GM23248 (cell line): ENCODE data around the gene TRIM64. TPM values are rescaled to one million over a fixed set of nuclear protein-coding genes. Genes with fewer than 3 reads are reported as not detected.
"Not testable (repeated sequence)": the region's sequence is repeated elsewhere in the genome, so short reads cannot be mapped to it uniquely, and the experiment has no call there.

Experiments
- DNase-seq: peaks from one replicate; pipeline ENCODE4 v3.0.0-alpha.2; 2015
- H2AFZ ChIP-seq: fragments of 200-600 bp; sonication (generic); 2 replicates; pipeline ENCODE4 v1.6.1; 2016; ENCODE audit warnings: antibody characterized with exemption
- H3F3A ChIP-seq: fragments of 200-600 bp; sonication (generic); 2 replicates; pipeline ENCODE4 v1.6.1; 2016; ENCODE audit warnings: mild to moderate bottlenecking, antibody characterized with exemption, mixed run types; ENCODE audit not compliant: insufficient read depth
- H3K27ac ChIP-seq: fragments of 200-600 bp; sonication (generic); 2 replicates; pipeline ENCODE4 v1.5.1; 2016; ENCODE audit warnings: mild to moderate bottlenecking
- H3K27me3 ChIP-seq: fragments of 200-600 bp; sonication (generic); replicated peaks from 2 replicates; pipeline ENCODE4 v1.6.1; 2016; ENCODE audit warnings: mild to moderate bottlenecking; ENCODE audit not compliant: insufficient read depth
- H3K36me3 ChIP-seq: fragments of 200-600 bp; sonication (generic); 2 replicates; pipeline ENCODE4 v1.6.1; 2016; ENCODE audit warnings: low read depth, mild to moderate bottlenecking
- H3K4me1 ChIP-seq: fragments of 200-600 bp; sonication (generic); 2 replicates; pipeline ENCODE4 v1.6.1; 2016; ENCODE audit warnings: mild to moderate bottlenecking; ENCODE audit not compliant: insufficient read depth
- H3K4me2 ChIP-seq: fragments of 200-600 bp; sonication (generic); one replicate; pipeline ENCODE4 v1.6.1; 2016; ENCODE audit warnings: mild to moderate bottlenecking; ENCODE audit not compliant: unreplicated experiment
- H3K4me3 ChIP-seq: fragments of 200-600 bp; sonication (generic); 2 replicates; pipeline ENCODE4 v1.5.1; 2016; ENCODE audit warnings: mild to moderate bottlenecking
- H3K79me2 ChIP-seq: fragments of 200-600 bp; sonication (generic); 2 replicates; pipeline ENCODE4 v1.6.1; 2016; ENCODE audit warnings: mild to moderate bottlenecking; ENCODE audit not compliant: insufficient read depth
- H3K9ac ChIP-seq: fragments of 200-600 bp; sonication (generic); 2 replicates; pipeline ENCODE4 v1.6.1; 2016; ENCODE audit warnings: mild to moderate bottlenecking
- H3K9me2 ChIP-seq: fragments of 200-600 bp; sonication (generic); 2 replicates; pipeline ENCODE4 v1.6.1; 2016; ENCODE audit warnings: mixed run types, mild to moderate bottlenecking, moderate library complexity; ENCODE audit not compliant: insufficient read depth
- H3K9me3 ChIP-seq: fragments of 200-600 bp; sonication (generic); one replicate; pipeline ENCODE4 v1.6.1; 2017; ENCODE audit warnings: low read depth
- H4K20me1 ChIP-seq: fragments of 200-600 bp; sonication (generic); 2 replicates; pipeline ENCODE4 v1.6.0; 2016; ENCODE audit not compliant: insufficient read depth
- EZH2 ChIP-seq: fragments of 200-600 bp; sonication (generic); IDR thresholded peaks from 2 replicates; pipeline ENCODE4 v1.6.1; 2018; ENCODE audit warnings: antibody characterized with exemption, mild to moderate bottlenecking; ENCODE audit not compliant: insufficient read depth, poor library complexity, severe bottlenecking
- EZH2phosphoT487 ChIP-seq: fragments of 200-600 bp; sonication (generic); IDR thresholded peaks from 2 replicates; pipeline ENCODE4 v1.6.1; 2018; ENCODE audit warnings: antibody characterized with exemption, moderate library complexity, mild to moderate bottlenecking, low read depth; ENCODE audit not compliant: insufficient read depth
- WGBS, 2 experiments: methylation state at CpG; one replicate each; pipeline ENCODE4 v1.1.6; 2015 to 2017; ENCODE audit warnings: low lambda C conversion rate in 2 of 2, low coverage in 1 of 2; ENCODE audit errors: missing lambda C conversion rate in 2 of 2; 5-methylcytosine and 5-hydroxymethylcytosine counted together
- in situ Hi-C: fragments of 300-500 bp; cut with MboI; formaldehyde crosslinking; loops from 2 replicates; pipeline ENCODE4 v1.15.0; 2020
- polyA plus RNA-seq: library from polyadenylated mRNA; unstranded; fragments of >200 nt; fragmentation: Nextera tagmentation; extraction: Ambion mirVana; gene quantifications from 2 replicates; pipeline ENCODE4 v1.2.1, GENCODE V29; 2016
- small RNA-seq: library from RNA; depleted of rRNA; stranded (forward); fragments of <200 nt; gene quantifications from one replicate; pipeline ENCODE3, GENCODE V24; 2014; ENCODE audit warnings: low read depth, low replicate concordance
- total RNA-seq: library from RNA; depleted of rRNA; stranded (reverse); fragments of >200 nt; shearing (Covaris generic); gene quantifications from 2 replicates; pipeline ENCODE4 v1.2.3, GENCODE V29; 2014; rRNA removed

The TRIM64 gene, protein sequence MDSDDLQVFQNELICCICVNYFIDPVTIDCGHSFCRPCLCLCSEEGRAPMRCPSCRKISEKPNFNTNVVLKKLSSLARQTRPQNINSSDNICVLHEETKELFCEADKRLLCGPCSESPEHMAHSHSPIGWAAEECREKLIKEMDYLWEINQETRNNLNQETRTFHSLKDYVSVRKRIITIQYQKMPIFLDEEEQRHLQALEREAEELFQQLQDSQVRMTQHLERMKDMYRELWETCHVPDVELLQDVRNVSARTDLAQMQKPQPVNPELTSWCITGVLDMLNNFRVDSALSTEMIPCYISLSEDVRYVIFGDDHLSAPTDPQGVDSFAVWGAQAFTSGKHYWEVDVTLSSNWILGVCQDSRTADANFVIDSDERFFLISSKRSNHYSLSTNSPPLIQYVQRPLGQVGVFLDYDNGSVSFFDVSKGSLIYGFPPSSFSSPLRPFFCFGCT
- total RNA-seq (not detected in 2 replicates), polyA plus RNA-seq (not detected in 2 replicates)

DNA sequence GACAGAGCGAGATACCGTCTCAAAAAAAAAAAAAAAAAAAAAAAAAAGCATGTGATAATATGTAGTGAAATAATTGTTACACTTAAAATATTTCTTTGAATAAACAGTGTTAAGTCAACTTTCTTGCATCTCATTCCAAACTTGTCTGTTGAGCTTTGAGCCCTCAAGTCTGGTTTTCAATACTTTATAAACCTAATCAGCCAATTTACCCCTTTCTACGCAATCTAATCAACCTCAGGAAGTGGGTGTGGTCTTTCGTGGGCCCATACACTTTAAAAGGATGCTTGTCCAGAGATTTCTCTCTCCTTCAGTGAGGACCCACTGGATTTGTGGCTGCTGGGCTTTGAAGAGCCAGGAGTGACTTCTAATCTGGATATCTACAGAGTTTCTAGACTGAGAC lies at the start of gene TRIM64:
TSS of gene TRIM64 (plus strand) at position 301 of the 400 bp plus-strand sequence. CDS start 2,467 bp downstream, outside the sequence.
- in situ Hi-C loops, H3K79me2 ChIP-seq, H3K27ac ChIP-seq, H3K9me2 ChIP-seq, H3K36me3 ChIP-seq, H3K9ac ChIP-seq, H3K9me3 ChIP-seq, H4K20me1 ChIP-seq, H3K4me3 ChIP-seq, H3K4me2 ChIP-seq, H3K4me1 ChIP-seq, H3K27me3 ChIP-seq, H3F3A ChIP-seq, DNase-seq, H2AFZ ChIP-seq: not testable (repeated sequence)
- WGBS, 2 experiments = no CpG with 5 or more reads among the region's 4 CpGs

- Histone ChIP-seq H3K9me2 (no peaks in the 10 kb centered on the region), H3K4me1 (no peaks in the 10 kb centered on the region), H4K20me1 (no peaks in the 10 kb centered on the region), H2AFZ (no peak within 1 kb of the TSS), H3K36me3 (no peaks in the 10 kb centered on the region), H3K9me3 (no peaks in the 10 kb centered on the region), H3K27ac (no peak within 1 kb of the TSS), H3F3A (no peaks in the 10 kb centered on the region), H3K27me3 (no peaks in the 10 kb centered on the region), H3K4me2 (no peak within 1 kb of the TSS), H3K79me2 (no peaks in the 10 kb centered on the region), H3K9ac (no peak within 1 kb of the TSS), H3K4me3 (no peak within 1 kb of the TSS)
- in situ Hi-C loops = no loop called here
- 7% methylated on average over 3 of the region's 3 CpGs for WGBS, 2 experiments
- no peak for TF ChIP-seq EZH2
- TF ChIP-seq EZH2phosphoT487 = no peak
- no peak for DNase-seq
Observed at GRCh38 chr11:89922195-89922660, 43.6 kb upstream of the TRIM64 start, which contains the start of gene TRIM49D1. Gene TRIM49D1, minus strand, starts transcription at chr11:89922245. Its CDS starts 4,535 bp downstream, at chr11:89917710.

- H3K27me3 ChIP-seq, H3K36me3 ChIP-seq, H4K20me1 ChIP-seq, H3K79me2 ChIP-seq, H3K27ac ChIP-seq, H3K9me3 ChIP-seq, H3K4me2 ChIP-seq, H3K4me1 ChIP-seq, H2AFZ ChIP-seq, H3F3A ChIP-seq, H3K4me3 ChIP-seq, H3K9ac ChIP-seq, H3K9me2 ChIP-seq, in situ Hi-C loops, DNase-seq: not testable (repeated sequence)
- WGBS, 2 experiments = 28 to 56% methylated on average over 2 of the region's 6 CpGs
Observed at GRCh38 chr11:89923764-89924163, 42.1 kb upstream of the TRIM64 start, which contains the start of gene TRIM49D2. Gene TRIM49D2, plus strand, starts transcription at chr11:89924064. Its CDS starts 2,698 bp downstream, at chr11:89926762.

DNA sequence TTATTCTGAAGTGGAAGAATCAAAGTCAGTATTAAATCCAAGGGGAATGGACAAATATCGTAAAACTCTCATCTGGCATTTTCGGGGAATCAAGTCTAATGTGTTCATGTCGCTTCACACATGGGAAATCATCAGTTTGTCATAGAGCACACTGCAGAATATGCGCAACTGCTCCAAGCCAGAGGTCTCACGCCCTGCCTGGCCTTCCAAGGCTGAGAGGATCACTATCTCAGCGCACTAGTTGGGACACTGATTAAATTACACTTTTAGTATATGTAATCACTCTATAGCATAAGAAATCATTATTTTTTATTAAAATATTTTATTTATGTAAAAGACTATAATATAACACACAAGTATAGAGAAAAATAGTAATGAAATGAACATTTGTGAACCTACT lies 5.0 kb upstream of the TRIM64 start:
- H3K79me2 ChIP-seq, in situ Hi-C loops, H3K4me1 ChIP-seq, H3K27me3 ChIP-seq, H3K4me2 ChIP-seq, H3K27ac ChIP-seq, H3K36me3 ChIP-seq, H2AFZ ChIP-seq, H3K4me3 ChIP-seq, DNase-seq, H4K20me1 ChIP-seq, H3F3A ChIP-seq, H3K9me3 ChIP-seq, H3K9ac ChIP-seq, H3K9me2 ChIP-seq: not testable (repeated sequence)
- 44 to 53% methylated on average over 4 to 6 of the region's 6 CpGs for WGBS, 2 experiments

Small RNAs within 50 kb of the gene (small RNA-seq; reads per million reads assigned to genes)
- gene AP004607.1 = not detected

Other genes with a start within 250 kb of the TRIM64 start
- gene TRIM49, start 157.5 kb upstream of the TRIM64 start, total RNA-seq = not detected in 2 replicates
- not detected in 2 replicates for gene TRIM49, start 157.5 kb upstream of the TRIM64 start, polyA plus RNA-seq
- gene TRIM64B, start 87.5 kb upstream of the TRIM64 start, total RNA-seq = not detected in 2 replicates
- not detected in 2 replicates for gene TRIM64B, start 87.5 kb upstream of the TRIM64 start, polyA plus RNA-seq
- not detected in 2 replicates for gene TRIM49D1, start 43.8 kb upstream of the TRIM64 start, total RNA-seq
- not detected in 2 replicates for gene TRIM49D1, start 43.8 kb upstream of the TRIM64 start, polyA plus RNA-seq
- gene TRIM49D2, start 42.0 kb upstream of the TRIM64 start, total RNA-seq = not detected in 2 replicates
- gene TRIM49D2, start 42.0 kb upstream of the TRIM64 start, polyA plus RNA-seq = not detected in 2 replicates
- gene TRIM49C, start 65.1 kb downstream of the TRIM64 start, total RNA-seq = not detected in 2 replicates
- not detected in 2 replicates for gene TRIM49C, start 65.1 kb downstream of the TRIM64 start, polyA plus RNA-seq
- gene UBTFL1, start 119.9 kb downstream of the TRIM64 start, total RNA-seq = not detected in 2 replicates
- gene UBTFL1, start 119.9 kb downstream of the TRIM64 start, polyA plus RNA-seq = not detected in 2 replicates
- gene NAALAD2, start 168.6 kb downstream of the TRIM64 start, total RNA-seq = 0.76 TPM in 1 of 2 replicates, not detected in the other
- gene NAALAD2, start 168.6 kb downstream of the TRIM64 start, polyA plus RNA-seq = 0.23 TPM in 1 of 2 replicates, not detected in the other